Common myeloid progenitor, CD34-positive (primary cell): ENCODE results near the gene IFNGR2.

Experiments used
- CTCF ChIA-PET: fragments of 350-600 bp; sonication (Branson Sonifier 250); formaldehyde crosslinking; loops from one replicate; lab custom pipeline; 2021; ENCODE audit warnings: antibody characterized with exemption; lab: Charles Lee
- POLR2A ChIA-PET: fragments of 350-600 bp; sonication (Branson Sonifier 250); formaldehyde crosslinking; loops from one replicate; lab custom pipeline; 2021; ENCODE audit warnings: antibody characterized with exemption; lab: Charles Lee
- DNase-seq, 3 donors: peaks; one replicate each; pipeline versions ENCODE4 v3.0.0 to v3.0.0-alpha.2; 2013
- H3K27ac ChIP-seq, 2 experiments: 1 replicate in 1 of 2; 2 replicates in 1 of 2; pipeline ENCODE4 v1.7.0; 2013; ENCODE audit warnings: inconsistent platforms in 2 of 2, low read length in 2 of 2, mild to moderate bottlenecking in 2 of 2, low read depth in 1 of 2, moderate library complexity in 1 of 2; ENCODE audit not compliant: severe bottlenecking in 2 of 2, insufficient read depth in 1 of 2, poor library complexity in 1 of 2
- H3K27me3 ChIP-seq, 5 experiments: replicated peaks in 2 of 5; 1 replicate in 3 of 5; 2 replicates in 2 of 5; pipeline versions ENCODE4 v1.6.1 to v1.7.0; 2013; ENCODE audit warnings: low read length in 4 of 5, mild to moderate bottlenecking in 2 of 5, moderate library complexity in 2 of 5, inconsistent platforms in 1 of 5; ENCODE audit not compliant: insufficient read depth in 5 of 5, control insufficient read depth in 4 of 5
- H3K36me3 ChIP-seq, 4 experiments: 1 replicate in 2 of 4; 2 replicates in 2 of 4; pipeline versions ENCODE4 v1.6.1 to v1.7.0; 2013; ENCODE audit warnings: low read length in 3 of 4, control low read depth in 1 of 4, mild to moderate bottlenecking in 1 of 4; ENCODE audit not compliant: control insufficient read depth in 4 of 4, insufficient read depth in 4 of 4
- H3K4me1 ChIP-seq, 4 experiments: 1 replicate in 3 of 4; 2 replicates in 1 of 4; pipeline versions ENCODE4 v1.6.1 to v1.7.1; 2013; ENCODE audit warnings: low read length in 3 of 4, mild to moderate bottlenecking in 3 of 4, control low read depth in 1 of 4, inconsistent platforms in 1 of 4, moderate library complexity in 1 of 4; ENCODE audit not compliant: control insufficient read depth in 4 of 4, insufficient read depth in 4 of 4; ENCODE audit errors: control extremely low read depth in 1 of 4
- H3K4me3 ChIP-seq, 7 experiments: 1 replicate in 4 of 7; 2 replicates in 3 of 7; pipeline versions ENCODE4 v1.5.1 to v1.7.0; 2013; ENCODE audit warnings: mild to moderate bottlenecking in 7 of 7, low read length in 6 of 7, moderate library complexity in 6 of 7, inconsistent platforms in 2 of 7, low read depth in 2 of 7, control low read depth in 1 of 7; ENCODE audit not compliant: insufficient read depth in 4 of 7, control insufficient read depth in 1 of 7; ENCODE audit errors: extremely low read depth in 1 of 7
- H3K9me3 ChIP-seq, 5 experiments: 1 replicate in 4 of 5; 2 replicates in 1 of 5; pipeline versions ENCODE4 v1.6.1 to v1.7.1; 2013; ENCODE audit warnings: low read length in 4 of 5, mild to moderate bottlenecking in 2 of 5, inconsistent platforms in 1 of 5, low read depth in 1 of 5, moderate library complexity in 1 of 5; ENCODE audit not compliant: control insufficient read depth in 4 of 5, insufficient read depth in 2 of 5; ENCODE audit errors: control extremely low read depth in 1 of 5
- WGBS: methylation state at CpG from one replicate; pipeline ENCODE4 v1.1.5; 2013; ENCODE audit not compliant: insufficient coverage; 5-methylcytosine and 5-hydroxymethylcytosine counted together

The IFNGR2 gene

GRCh38 chr21:33368576-33368975 lies 34.6 kb upstream of the IFNGR2 start:
- Histone ChIP-seq H3K4me1 (peaks cover 0 to 10% (median under 1%) of the 10 kb centered on the region in 4 experiments), H3K36me3 (no peaks in the 10 kb centered on the region), H3K4me3 (peak overlapping the region in 1 of 7 experiments; percentile 4), H3K27me3 (no peaks in the 10 kb centered on the region), H3K27ac (no peak overlapping the region), H3K9me3 (peaks cover 2 to 32% (median 16%) of the 10 kb centered on the region in 5 experiments)
- DNase-seq: no peak
- 100% methylated on average over 1 of the region's 3 CpGs for WGBS
- ChIA-PET CTCF (interaction anchor here (0.6 to 1.5 kb wide), 7 partner anchors 11 to 171 kb away, joined by 3 to 5 read pairs (median 3); no protein-coding TSS in a partner anchor), POLR2A (interaction anchor here (0.6 kb wide), 1 partner anchor 164 kb away, joined by 4 read pairs; no protein-coding TSS in a partner anchor)

- peaks cover 7 to 18% (median 8%) of the 10 kb centered on the region in 4 experiments for H3K4me1 ChIP-seq
- WGBS: no CpG with 5 or more reads among the region's 1 CpG
- no peak overlapping the region for H3K4me3 ChIP-seq
- no peaks in the 10 kb centered on the region for H3K36me3 ChIP-seq
- H3K27ac ChIP-seq: no peak overlapping the region
- no peaks in the 10 kb centered on the region for H3K27me3 ChIP-seq
- CTCF ChIA-PET: interaction anchor here (0.6 to 3.6 kb wide), 6 partner anchors 8 to 172 kb away, joined by 3 to 20 read pairs (median 4); no protein-coding TSS in a partner anchor
- POLR2A ChIA-PET: no interaction called here
- DNase-seq: no peak
- H3K9me3 ChIP-seq: peaks cover 2 to 32% (median 16%) of the 10 kb centered on the region in 5 experiments
These were observed 33.6 kb upstream of the IFNGR2 start for GRCh38 chr21:33369586-33369985.

- Histone ChIP-seq H3K27me3 (no peaks in the 10 kb centered on the region), H3K27ac (no peak overlapping the region), H3K4me1 (peaks cover 11 to 24% (median 13%) of the 10 kb centered on the region in 4 experiments), H3K4me3 (no peak overlapping the region), H3K9me3 (peaks cover 2 to 32% (median 16%) of the 10 kb centered on the region in 5 experiments), H3K36me3 (no peaks in the 10 kb centered on the region)
- ChIA-PET POLR2A (no interaction called here), CTCF (interaction anchor here (1.1 to 3.6 kb wide), 4 partner anchors 9 to 173 kb away, joined by 3 to 20 read pairs (median 5); no protein-coding TSS in a partner anchor)
- no CpG with 5 or more reads among the region's 2 CpGs for WGBS
- no peak for DNase-seq
These were observed 32.9 kb upstream of the IFNGR2 start for GRCh38 chr21:33370305-33370704.

- ChIA-PET POLR2A (no interaction called here), CTCF (interaction anchor here (1.4 to 3.6 kb wide), 3 partner anchors 10 to 173 kb away, joined by 3 to 20 read pairs (median 6); no protein-coding TSS in a partner anchor)
- Histone ChIP-seq H3K27ac (no peak overlapping the region), H3K4me3 (no peak overlapping the region), H3K4me1 (peaks cover 11 to 24% (median 13%) of the 10 kb centered on the region in 4 experiments), H3K36me3 (no peaks in the 10 kb centered on the region), H3K27me3 (no peaks in the 10 kb centered on the region), H3K9me3 (peaks cover 2 to 29% (median 16%) of the 10 kb centered on the region in 5 experiments)
- WGBS: 100% methylated on average over 2 of the region's 3 CpGs
- DNase-seq: no peak
These were observed 31.8 kb upstream of the IFNGR2 start for GRCh38 chr21:33371366-33371765.

GRCh38 chr21:33372582-33372981 lies 30.6 kb upstream of the IFNGR2 start:
- peaks cover 11 to 24% (median 13%) of the 10 kb centered on the region in 4 experiments for H3K4me1 ChIP-seq
- POLR2A ChIA-PET: no interaction called here
- H3K36me3 ChIP-seq: no peaks in the 10 kb centered on the region
- H3K4me3 ChIP-seq: no peak overlapping the region
- H3K27ac ChIP-seq: no peak overlapping the region
- 97% methylated on average over 5 of the region's 12 CpGs for whole genome bisulfite sequencing
- DNase-seq: no peak
- H3K27me3 ChIP-seq: no peaks in the 10 kb centered on the region
- H3K9me3 ChIP-seq: peaks cover 0 to 18% (median 13%) of the 10 kb centered on the region in 5 experiments
- CTCF ChIA-PET: interaction anchor here (3.6 kb wide), 1 partner anchor 11 kb away, joined by 20 read pairs; no protein-coding TSS in a partner anchor

GRCh38 chr21:33373451-33373850 lies 29.8 kb upstream of the IFNGR2 start:
- H3K9me3 ChIP-seq: peaks cover 0 to 12% (median 9%) of the 10 kb centered on the region in 5 experiments
- ChIA-PET CTCF (interaction anchor here (0.7 to 1.5 kb wide), 9 partner anchors 9 to 177 kb away, joined by 3 to 6 read pairs (median 3); partner anchors contain the start of genes IFNAR1 and IL10RB), POLR2A (no interaction called here)
- no peak overlapping the region for H3K4me3 ChIP-seq
- WGBS: no CpG with 5 or more reads among the region's 2 CpGs
- no peaks in the 10 kb centered on the region for H3K36me3 ChIP-seq
- H3K4me1 ChIP-seq: peaks cover 11 to 20% (median 13%) of the 10 kb centered on the region in 4 experiments
- H3K27ac ChIP-seq: no peak overlapping the region
- H3K27me3 ChIP-seq: no peaks in the 10 kb centered on the region
- no peak for DNase-seq

- ChIA-PET CTCF (interaction anchor here (0.7 to 1.5 kb wide), 9 partner anchors 9 to 177 kb away, joined by 3 to 6 read pairs (median 3); partner anchors contain the start of genes IFNAR1 and IL10RB), POLR2A (no interaction called here)
- Histone ChIP-seq H3K36me3 (no peaks in the 10 kb centered on the region), H3K4me1 (peaks cover 11 to 19% (median 13%) of the 10 kb centered on the region in 4 experiments), H3K9me3 (peaks cover 0 to 9% (median 6%) of the 10 kb centered on the region in 5 experiments), H3K4me3 (no peak overlapping the region), H3K27me3 (no peaks in the 10 kb centered on the region), H3K27ac (no peak overlapping the region)
- DNase-seq: peak in 1 of 3 donors; percentile 30
- WGBS: no CpG with 5 or more reads among the region's 2 CpGs
These were observed 29.1 kb upstream of the IFNGR2 start for GRCh38 chr21:33374080-33374449.
